ENCODE results near the gene SLC6A6.

DNA sequence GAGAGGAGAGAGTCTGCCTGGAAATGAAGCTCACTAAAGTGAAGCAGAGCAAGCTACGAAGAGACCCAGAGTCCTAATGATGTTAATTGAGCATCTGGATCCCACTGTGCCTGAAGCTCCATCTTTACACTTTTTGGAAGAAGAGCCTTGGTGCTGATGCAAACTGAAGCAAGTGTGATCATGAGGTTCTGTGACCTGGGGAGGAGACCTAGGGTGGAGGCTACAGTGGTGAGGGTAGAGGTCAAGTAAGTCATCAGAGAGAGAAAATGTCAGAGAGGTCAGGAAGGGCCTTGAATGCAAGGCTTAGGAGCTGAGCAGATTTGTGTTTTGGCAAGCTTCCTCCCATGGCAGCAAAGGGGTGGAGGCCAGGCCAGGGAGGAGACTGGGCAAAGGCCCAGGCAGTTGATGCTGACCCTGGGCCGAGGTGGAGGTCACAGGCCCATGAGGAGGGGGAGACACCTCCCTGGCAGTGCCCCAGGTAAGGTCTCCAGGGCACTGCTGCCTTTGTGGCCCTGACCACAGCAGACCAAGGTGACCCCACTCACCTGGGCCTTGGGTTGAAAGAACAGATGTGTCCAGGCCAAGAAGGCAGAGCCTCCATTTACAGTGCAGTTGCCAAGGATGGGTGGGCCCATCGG lies 136.2 kb downstream of the SLC6A6 start:
- TF ChIP-seq, protein P1, sequence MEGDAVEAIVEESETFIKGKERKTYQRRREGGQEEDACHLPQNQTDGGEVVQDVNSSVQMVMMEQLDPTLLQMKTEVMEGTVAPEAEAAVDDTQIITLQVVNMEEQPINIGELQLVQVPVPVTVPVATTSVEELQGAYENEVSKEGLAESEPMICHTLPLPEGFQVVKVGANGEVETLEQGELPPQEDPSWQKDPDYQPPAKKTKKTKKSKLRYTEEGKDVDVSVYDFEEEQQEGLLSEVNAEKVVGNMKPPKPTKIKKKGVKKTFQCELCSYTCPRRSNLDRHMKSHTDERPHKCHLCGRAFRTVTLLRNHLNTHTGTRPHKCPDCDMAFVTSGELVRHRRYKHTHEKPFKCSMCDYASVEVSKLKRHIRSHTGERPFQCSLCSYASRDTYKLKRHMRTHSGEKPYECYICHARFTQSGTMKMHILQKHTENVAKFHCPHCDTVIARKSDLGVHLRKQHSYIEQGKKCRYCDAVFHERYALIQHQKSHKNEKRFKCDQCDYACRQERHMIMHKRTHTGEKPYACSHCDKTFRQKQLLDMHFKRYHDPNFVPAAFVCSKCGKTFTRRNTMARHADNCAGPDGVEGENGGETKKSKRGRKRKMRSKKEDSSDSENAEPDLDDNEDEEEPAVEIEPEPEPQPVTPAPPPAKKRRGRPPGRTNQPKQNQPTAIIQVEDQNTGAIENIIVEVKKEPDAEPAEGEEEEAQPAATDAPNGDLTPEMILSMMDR (IDR thresholded peaks at IDR 0.05), result no peak
- no peak for TF ChIP-seq POLR2A (IDR thresholded peaks at IDR 0.05)

Measured in body of pancreas (tissue), 4 donors.